Smooth muscle cell (in vitro differentiated cells): ENCODE results near the gene CCT7. TPM values are rescaled to one million over a fixed set of nuclear protein-coding genes. Genes with fewer than 3 reads are reported as not detected.

Experiments
- DNase-seq: peaks from one replicate; lab custom pipeline; 2025; ENCODE audit not compliant: unreplicated experiment; lab: John Stamatoyannopoulos, UW
- H2AFZ ChIP-seq: fragments of 200-600 bp; sonication (generic); 2 replicates; pipeline ENCODE4 v1.6.0; 2016; ENCODE audit warnings: antibody characterized with exemption, low read depth, mild to moderate bottlenecking
- H3F3A ChIP-seq: fragments of 200-600 bp; sonication (generic); 2 replicates; pipeline ENCODE4 v1.6.0; 2017; ENCODE audit warnings: antibody characterized with exemption, low read depth
- H3K27ac ChIP-seq: fragments of 200-600 bp; sonication (generic); 2 replicates; pipeline ENCODE4 v1.5.1; 2016; ENCODE audit warnings: low read depth, mild to moderate bottlenecking
- H3K27me3 ChIP-seq: fragments of 200-600 bp; sonication (generic); 2 replicates; pipeline ENCODE4 v1.6.1; 2016; ENCODE audit warnings: low read depth, mild to moderate bottlenecking
- H3K36me3 ChIP-seq: fragments of 200-600 bp; sonication (generic); 2 replicates; pipeline ENCODE4 v1.5.1; 2016; ENCODE audit warnings: low read depth
- H3K4me1 ChIP-seq: fragments of 200-600 bp; sonication (generic); 2 replicates; pipeline ENCODE4 v1.5.1; 2016; ENCODE audit warnings: low read depth
- H3K4me2 ChIP-seq: fragments of 200-600 bp; sonication (generic); 2 replicates; pipeline ENCODE4 v1.6.0; 2016; ENCODE audit warnings: mild to moderate bottlenecking
- H3K4me3 ChIP-seq: fragments of 200-600 bp; sonication (generic); 2 replicates; pipeline ENCODE4 v1.5.1; 2016; ENCODE audit warnings: mild to moderate bottlenecking
- H3K79me2 ChIP-seq: fragments of 200-600 bp; sonication (generic); 2 replicates; pipeline ENCODE4 v1.6.0; 2016; ENCODE audit warnings: low read depth, mild to moderate bottlenecking
- H3K9ac ChIP-seq: fragments of 200-600 bp; sonication (generic); 2 replicates; pipeline ENCODE4 v1.6.0; 2016; ENCODE audit warnings: low read depth
- H3K9me3 ChIP-seq: fragments of 200-600 bp; sonication (generic); replicated peaks from 2 replicates; pipeline ENCODE4 v1.5.1; 2016; ENCODE audit warnings: low read depth
- H4K20me1 ChIP-seq: fragments of 200-600 bp; sonication (generic); 2 replicates; pipeline ENCODE4 v1.6.0; 2016; ENCODE audit warnings: low read depth
- WGBS: methylation state at CpG from one replicate; pipeline ENCODE4 v1.1.7; 2016; ENCODE audit warnings: low lambda C conversion rate; 5-methylcytosine and 5-hydroxymethylcytosine counted together
- polyA plus RNA-seq: library from polyadenylated mRNA; unstranded; fragments of >200 nt; fragmentation: Nextera tagmentation; extraction: Ambion mirVana; gene quantifications from 2 replicates; pipeline ENCODE4 v1.2.1, GENCODE V29; 2016
- total RNA-seq: library from RNA; depleted of rRNA; stranded (reverse); fragments of >200 nt; gene quantifications from 2 replicates; pipeline ENCODE4 v1.2.3, GENCODE V29; 2014
- TF ChIP-seq, protein P1 (sequence below): fragments of 200-600 bp; sonication (generic); IDR thresholded peaks from 2 replicates; pipeline ENCODE4 v1.5.1; 2017; ENCODE audit warnings: borderline replicate concordance, mild to moderate bottlenecking, antibody characterized with exemption; ENCODE audit not compliant: insufficient read depth, poor library complexity, severe bottlenecking

CCT7 gene
- total and polyA plus RNA-seq, 2 experiments from 2014 or later: 197 to 212 TPM

DNA sequence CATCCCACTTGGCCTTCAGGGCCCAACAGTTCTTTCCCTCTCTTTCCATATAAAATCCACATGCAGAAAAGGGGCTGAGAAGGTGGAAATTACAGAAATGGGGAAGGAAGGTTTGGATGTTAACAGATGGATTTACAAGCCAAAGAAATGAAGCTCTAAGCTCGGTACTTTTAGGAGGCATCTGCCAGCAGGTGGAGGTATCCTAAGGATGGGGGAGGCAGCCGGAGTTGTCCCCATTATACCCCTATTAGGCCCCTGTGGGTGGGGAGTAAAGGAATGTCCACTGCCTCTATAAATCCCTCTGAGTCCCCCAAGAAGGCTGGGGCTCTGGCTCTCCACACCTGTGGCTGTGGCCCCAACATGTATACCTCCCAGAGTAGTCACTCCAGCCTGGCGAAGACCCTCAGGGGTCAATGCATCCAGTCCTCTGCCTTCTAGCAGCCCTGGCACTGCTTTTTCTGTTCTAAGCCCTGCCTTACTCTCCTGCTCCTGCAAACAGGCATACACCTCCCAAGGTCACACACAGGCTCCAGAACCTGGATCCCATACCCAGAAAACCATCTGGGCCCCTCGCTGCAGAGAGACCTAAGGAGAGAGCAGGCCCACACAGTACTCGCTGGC, 48.9 kb downstream of the CCT7 start:
- H2AFZ ChIP-seq: no peak overlapping the region
- H3K27ac ChIP-seq: no peak overlapping the region

DNA sequence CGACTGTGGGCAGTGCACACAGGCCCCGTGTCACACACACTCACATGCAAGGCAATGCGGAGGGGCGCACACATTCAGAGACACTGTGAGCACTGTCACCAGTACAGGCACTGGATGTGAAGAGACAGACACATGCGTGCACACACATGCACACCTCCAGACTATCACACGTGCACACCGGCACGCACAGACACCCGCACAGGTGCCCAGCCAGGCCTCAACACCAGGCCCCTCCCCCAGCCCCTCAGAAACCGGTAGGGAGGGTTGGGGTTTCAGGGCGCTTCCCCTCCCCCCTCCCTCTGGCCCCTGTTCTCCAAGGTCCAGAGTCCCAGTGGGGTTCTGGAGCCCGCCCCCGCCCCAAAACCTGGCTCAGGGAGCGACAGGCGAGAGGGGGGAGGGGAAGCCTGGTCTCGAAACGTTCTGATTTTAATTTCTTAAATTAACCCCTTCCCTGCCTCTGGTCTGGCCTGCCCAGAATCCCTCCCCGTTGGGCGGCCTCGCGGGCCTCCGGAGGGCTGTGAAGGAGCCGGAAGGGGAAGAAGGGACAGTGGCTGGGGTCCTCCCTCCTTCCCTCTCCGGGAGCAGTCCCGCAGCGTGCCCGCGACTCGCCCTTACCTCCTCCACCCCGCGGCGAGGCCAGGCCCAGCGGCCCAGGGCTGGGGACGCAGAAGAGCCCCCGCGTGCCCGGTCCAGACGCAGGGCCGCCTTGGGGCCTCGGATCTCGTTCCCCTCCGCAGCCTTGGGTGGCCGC, 49.6 kb downstream of the CCT7 start:
- no peak overlapping the region for H3K27ac ChIP-seq
- H3K9me3 ChIP-seq: no peaks in the 10 kb centered on the region
- H3K4me2 ChIP-seq: peak overlapping the region; percentile 98
- no peak for DNase-seq
- 10% methylated on average over 41 of the region's 43 CpGs for WGBS
- H2AFZ ChIP-seq: peak overlapping the region; percentile 95
- peak overlapping the region; percentile 86 for H3K4me3 ChIP-seq
- H3K79me2 ChIP-seq: no peaks in the 10 kb centered on the region
- TF ChIP-seq, protein P1, sequence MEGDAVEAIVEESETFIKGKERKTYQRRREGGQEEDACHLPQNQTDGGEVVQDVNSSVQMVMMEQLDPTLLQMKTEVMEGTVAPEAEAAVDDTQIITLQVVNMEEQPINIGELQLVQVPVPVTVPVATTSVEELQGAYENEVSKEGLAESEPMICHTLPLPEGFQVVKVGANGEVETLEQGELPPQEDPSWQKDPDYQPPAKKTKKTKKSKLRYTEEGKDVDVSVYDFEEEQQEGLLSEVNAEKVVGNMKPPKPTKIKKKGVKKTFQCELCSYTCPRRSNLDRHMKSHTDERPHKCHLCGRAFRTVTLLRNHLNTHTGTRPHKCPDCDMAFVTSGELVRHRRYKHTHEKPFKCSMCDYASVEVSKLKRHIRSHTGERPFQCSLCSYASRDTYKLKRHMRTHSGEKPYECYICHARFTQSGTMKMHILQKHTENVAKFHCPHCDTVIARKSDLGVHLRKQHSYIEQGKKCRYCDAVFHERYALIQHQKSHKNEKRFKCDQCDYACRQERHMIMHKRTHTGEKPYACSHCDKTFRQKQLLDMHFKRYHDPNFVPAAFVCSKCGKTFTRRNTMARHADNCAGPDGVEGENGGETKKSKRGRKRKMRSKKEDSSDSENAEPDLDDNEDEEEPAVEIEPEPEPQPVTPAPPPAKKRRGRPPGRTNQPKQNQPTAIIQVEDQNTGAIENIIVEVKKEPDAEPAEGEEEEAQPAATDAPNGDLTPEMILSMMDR: no peak
- no peaks in the 10 kb centered on the region for H3F3A ChIP-seq
- H4K20me1 ChIP-seq: no peaks in the 10 kb centered on the region
- H3K4me1 ChIP-seq: no peaks in the 10 kb centered on the region
- no peak overlapping the region for H3K9ac ChIP-seq
- no peaks in the 10 kb centered on the region for H3K36me3 ChIP-seq
- peaks cover 43% of the 10 kb centered on the region for H3K27me3 ChIP-seq

More for the DNA sequence above, 48.9 kb downstream of the CCT7 start:
- Histone ChIP-seq H3K9me3 (no peaks in the 10 kb centered on the region), H3K4me2 (peak overlapping the region; percentile 98), H3K79me2 (no peaks in the 10 kb centered on the region), H3F3A (no peaks in the 10 kb centered on the region), H3K27me3 (peaks cover 36% of the 10 kb centered on the region), H4K20me1 (peaks cover 5% of the 10 kb centered on the region), H3K4me3 (peak overlapping the region; percentile 86), H3K4me1 (no peaks in the 10 kb centered on the region), H3K36me3 (no peaks in the 10 kb centered on the region), H3K9ac (no peak overlapping the region)
- 63% methylated on average over 5 of the region's 5 CpGs for WGBS
- no peak for DNase-seq
- TF ChIP-seq, protein P1: no peak

DNA sequence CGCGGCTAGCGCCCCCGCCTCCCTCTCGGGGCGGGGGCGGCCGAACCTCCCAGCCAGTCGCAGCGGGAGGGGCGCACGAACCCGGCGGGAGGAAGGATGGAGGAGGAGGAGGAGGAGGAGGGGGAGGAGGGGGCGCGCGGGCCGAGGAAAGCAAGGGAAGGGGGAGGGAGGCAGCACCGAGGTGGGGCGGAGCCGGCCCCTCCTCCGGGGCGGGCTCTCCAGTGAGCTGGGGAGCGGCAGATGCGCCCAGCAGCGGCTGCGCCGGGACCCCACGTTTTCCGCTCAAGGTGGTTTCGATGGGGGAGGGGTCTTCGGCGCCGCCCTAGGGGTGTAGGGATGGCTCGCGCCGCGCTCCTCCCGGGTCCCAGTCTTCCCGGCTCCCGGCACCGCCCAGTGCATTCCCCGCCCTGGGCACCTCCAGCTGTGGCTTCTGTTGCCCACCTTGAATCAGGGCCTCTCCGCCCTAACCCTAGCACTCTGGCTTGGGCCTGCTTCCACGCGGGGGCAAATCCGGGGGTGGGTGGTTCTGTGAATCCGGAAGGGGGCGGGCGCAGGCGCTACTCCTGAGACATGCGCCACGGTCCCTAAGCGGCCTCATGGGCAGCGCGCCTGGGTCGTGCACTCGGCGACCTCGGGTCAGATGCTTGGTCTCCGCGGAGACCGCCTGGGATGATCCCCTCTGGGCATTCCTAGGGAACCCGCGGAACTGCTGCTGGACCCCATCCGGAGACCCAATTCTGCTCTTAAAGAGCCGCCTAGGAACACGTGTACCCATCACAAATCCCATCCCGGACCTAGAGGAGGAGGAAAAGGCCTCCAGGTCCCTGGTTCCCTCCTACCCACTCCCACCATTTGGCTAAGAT, 50.4 kb downstream of the CCT7 start, which contains the start of gene FBXO41:
Gene FBXO41, minus strand, starts transcription at position 183 of the 863 bp plus-strand sequence. CDS start 14,848 bp downstream, outside the sequence.
- H3K9me3 ChIP-seq: no peaks in the 10 kb centered on the region
- peaks cover 51% of the 10 kb centered on the region for H3K27me3 ChIP-seq
- H3K79me2 ChIP-seq: no peaks in the 10 kb centered on the region
- WGBS: 2% methylated on average over 34 of the region's 69 CpGs
- no peak for DNase-seq
- no peaks in the 10 kb centered on the region for H3F3A ChIP-seq
- no peak within 1 kb of the TSS for H3K27ac ChIP-seq
- H3K4me1 ChIP-seq: no peaks in the 10 kb centered on the region
- TF ChIP-seq, protein P1: no peak
- no peaks in the 10 kb centered on the region for H4K20me1 ChIP-seq
- peak within 1 kb of the TSS; percentile 95 for H2AFZ ChIP-seq
- no peaks in the 10 kb centered on the region for H3K36me3 ChIP-seq
- H3K9ac ChIP-seq: no peak within 1 kb of the TSS
- peak within 1 kb of the TSS; percentile 86 for H3K4me3 ChIP-seq
- H3K4me2 ChIP-seq: peak within 1 kb of the TSS; percentile 98
